Fibroblast of skin of right quadriceps (primary cell): Measurements from ENCODE around the gene SCAMP2.
A peak's percentile ranks its signal among the peaks of the same experiment; 100 is the strongest.
"Not testable (repeated sequence)": the region's sequence is repeated elsewhere in the genome, so short reads cannot be mapped to it uniquely, and the experiment has no call there.

ENCODE experiments used
- DNase-seq: peaks from one replicate; pipeline ENCODE4 v3.0.0-alpha.2; 2013

Gene SCAMP2

GRCh38 chr15:74889883-74890664 lies 16.9 kb upstream of the SCAMP2 start, which contains the start of gene MPI:
TSS of gene MPI (plus strand) at chr15:74890042. CDS start at chr15:74890074, 32 bp downstream.
- DNase-seq: peak; percentile 75

- peak; percentile 41 for DNase-seq
Measured at GRCh38 chr15:74889390-74889882, 16.3 kb upstream of the SCAMP2 start.

- DNase-seq: no peak
Measured at GRCh38 chr15:74888716-74889115, 15.6 kb upstream of the SCAMP2 start.

GRCh38 chr15:74887537-74888193 lies 14.5 kb upstream of the SCAMP2 start:
- DNase-seq: not testable (repeated sequence)

GRCh38 chr15:74885461-74885860 lies 12.3 kb upstream of the SCAMP2 start:
- DNase-seq: no peak

GRCh38 chr15:74884428-74885223 lies 11.5 kb upstream of the SCAMP2 start:
- DNase-seq: peak; percentile 20

GRCh38 chr15:74882528-74882927 lies 9.4 kb upstream of the SCAMP2 start:
- DNase-seq: no peak

- DNase-seq: no peak
Measured at GRCh38 chr15:74878273-74878672, 5.1 kb upstream of the SCAMP2 start.

- peak; percentile 50 for DNase-seq
Measured at GRCh38 chr15:74873756-74874424, 725 bp upstream of the SCAMP2 start.

GRCh38 chr15:74872702-74873035 lies 496 bp downstream of the SCAMP2 start:
- DNase-seq: no peak

GRCh38 chr15:74870436-74871215 lies 2.5 kb downstream of the SCAMP2 start:
- no peak for DNase-seq

- no peak for DNase-seq
Measured at GRCh38 chr15:74869726-74870407, 3.3 kb downstream of the SCAMP2 start.

- no peak for DNase-seq
Measured at GRCh38 chr15:74869372-74869725, 3.8 kb downstream of the SCAMP2 start.

- DNase-seq: no peak
Measured at GRCh38 chr15:74868059-74868458, 5.1 kb downstream of the SCAMP2 start.

GRCh38 chr15:74867466-74868038 lies 5.6 kb downstream of the SCAMP2 start:
- DNase-seq: no peak

- DNase-seq: peak; percentile 41
Measured at GRCh38 chr15:74866090-74866489, 7.1 kb downstream of the SCAMP2 start.

GRCh38 chr15:74865316-74865715 lies 7.8 kb downstream of the SCAMP2 start:
- no peak for DNase-seq

GRCh38 chr15:74864296-74864695 lies 8.9 kb downstream of the SCAMP2 start:
- DNase-seq: no peak

GRCh38 chr15:74863239-74864056 lies 9.7 kb downstream of the SCAMP2 start:
- no peak for DNase-seq

GRCh38 chr15:74858369-74858740 lies 14.8 kb downstream of the SCAMP2 start:
- DNase-seq: no peak
